COLO829 (cell line): Measurements from ENCODE around the gene GCGR.
A peak's percentile ranks its signal among the peaks of the same experiment; 100 is the strongest.

ENCODE experiments used
- DNase-seq: peaks from one replicate; pipeline ENCODE4 v3.0.0; 2012; ENCODE audit warnings: low spot score

GCGR gene

DNA sequence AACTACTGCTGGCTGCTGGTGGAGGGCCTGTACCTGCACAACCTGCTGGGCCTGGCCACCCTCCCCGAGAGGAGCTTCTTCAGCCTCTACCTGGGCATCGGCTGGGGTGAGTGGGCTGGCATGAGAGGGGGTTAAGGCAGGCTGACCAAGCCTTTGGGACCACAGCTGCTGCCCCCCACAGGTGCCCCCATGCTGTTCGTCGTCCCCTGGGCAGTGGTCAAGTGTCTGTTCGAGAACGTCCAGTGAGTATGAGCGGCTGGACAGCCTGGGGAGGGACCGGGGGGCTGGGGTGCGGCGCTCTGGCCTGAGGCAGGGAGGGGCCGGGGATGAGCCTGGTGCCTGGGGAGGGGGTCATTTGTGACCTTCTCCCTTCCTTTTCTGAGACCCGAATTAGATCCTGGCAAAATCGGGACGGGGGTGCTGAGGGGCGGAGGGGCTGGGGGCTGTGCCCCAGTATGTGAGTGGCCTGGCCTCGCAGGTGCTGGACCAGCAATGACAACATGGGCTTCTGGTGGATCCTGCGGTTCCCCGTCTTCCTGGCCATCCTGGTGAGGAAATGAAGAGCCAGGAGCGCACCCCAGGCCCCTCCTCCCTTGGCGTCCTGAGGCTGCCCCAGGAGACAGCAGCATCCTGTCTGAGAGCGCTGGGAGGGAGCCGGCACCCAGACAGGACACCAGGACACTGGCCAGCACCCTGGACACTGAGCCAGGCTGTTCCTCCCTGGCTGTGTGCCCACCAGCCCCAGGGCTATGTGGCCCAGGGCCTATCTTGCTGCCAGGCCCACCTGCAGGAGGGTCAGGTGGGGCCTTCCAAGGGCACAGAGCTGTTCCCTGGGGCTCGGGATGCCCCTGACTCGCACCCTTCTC, 8.0 kb downstream of the GCGR start:
- DNase-seq = no peak

DNA sequence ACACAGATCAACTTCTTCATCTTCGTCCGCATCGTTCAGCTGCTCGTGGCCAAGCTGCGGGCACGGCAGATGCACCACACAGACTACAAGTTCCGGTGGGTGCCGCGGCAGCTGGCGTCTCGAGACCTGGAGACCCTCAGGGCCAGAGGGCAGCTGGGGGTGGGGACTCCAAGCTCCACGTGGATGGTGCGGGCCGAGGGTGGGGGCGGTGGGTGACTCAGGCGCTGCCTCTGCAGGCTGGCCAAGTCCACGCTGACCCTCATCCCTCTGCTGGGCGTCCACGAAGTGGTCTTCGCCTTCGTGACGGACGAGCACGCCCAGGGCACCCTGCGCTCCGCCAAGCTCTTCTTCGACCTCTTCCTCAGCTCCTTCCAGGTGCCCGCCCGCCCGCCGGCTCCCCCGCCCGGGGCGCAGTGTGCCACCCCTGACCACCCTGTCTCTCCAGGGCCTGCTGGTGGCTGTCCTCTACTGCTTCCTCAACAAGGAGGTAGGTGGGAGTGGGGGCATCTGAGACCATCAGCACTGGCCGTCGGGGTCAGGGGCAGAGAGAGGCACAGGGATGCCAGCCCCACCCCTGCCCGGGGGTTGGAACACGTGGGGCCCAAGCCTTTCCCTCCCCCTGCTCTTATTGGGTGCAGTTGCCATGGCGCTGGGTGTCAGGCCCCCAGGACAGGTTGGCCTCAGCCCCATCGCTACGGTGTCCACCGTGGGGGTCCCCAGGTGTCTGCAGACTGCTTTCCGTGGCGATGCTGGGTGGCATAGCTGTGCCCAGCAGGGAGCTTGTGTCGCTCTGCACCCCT, 8.8 kb downstream of the GCGR start:
- no peak for DNase-seq

DNA sequence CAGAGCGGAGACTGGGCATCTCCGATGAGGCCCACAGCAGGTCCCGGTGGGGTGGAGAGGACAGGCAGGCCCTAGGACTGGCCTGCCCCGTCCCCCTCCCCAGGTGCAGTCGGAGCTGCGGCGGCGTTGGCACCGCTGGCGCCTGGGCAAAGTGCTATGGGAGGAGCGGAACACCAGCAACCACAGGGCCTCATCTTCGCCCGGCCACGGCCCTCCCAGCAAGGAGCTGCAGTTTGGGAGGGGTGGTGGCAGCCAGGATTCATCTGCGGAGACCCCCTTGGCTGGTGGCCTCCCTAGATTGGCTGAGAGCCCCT, 9.4 kb downstream of the GCGR start:
- no peak for DNase-seq

DNA sequence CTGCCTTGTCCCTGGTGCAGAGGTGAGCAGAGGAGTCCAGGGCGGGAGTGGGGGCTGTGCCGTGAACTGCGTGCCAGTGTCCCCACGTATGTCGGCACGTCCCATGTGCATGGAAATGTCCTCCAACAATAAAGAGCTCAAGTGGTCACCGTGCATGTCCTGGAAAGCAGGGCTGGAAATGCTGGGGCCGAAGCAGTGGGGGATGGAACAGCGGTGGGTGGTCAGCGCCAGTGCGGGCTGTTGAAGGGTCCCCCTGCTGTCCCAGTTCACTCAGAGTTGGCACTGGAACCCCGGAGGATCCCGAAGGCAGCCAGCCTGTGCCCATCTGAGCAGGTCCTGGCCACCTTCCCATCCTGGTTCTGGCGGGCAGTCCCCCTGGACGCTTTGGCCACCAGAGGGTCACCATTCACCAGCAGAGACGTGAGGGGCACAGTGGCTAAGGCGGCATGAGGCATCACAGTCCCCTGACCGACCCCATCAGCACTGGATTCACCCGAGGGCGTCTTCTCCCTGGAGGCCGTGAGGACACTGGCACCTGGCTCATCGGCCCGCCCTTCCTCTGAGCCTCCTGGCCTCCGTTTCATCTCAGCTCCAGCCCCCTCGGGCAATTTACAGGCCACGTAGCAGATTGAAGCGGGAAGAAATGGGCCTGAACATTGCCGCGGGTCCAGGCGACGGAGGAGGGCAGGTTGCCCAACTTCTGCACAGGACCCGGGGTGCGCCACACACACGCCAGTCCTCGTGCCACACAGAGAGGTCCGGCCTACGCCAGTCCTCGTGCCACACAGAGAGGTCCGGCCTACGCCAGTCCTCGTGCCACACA, 10.1 kb downstream of the GCGR start:
- DNase-seq = no peak

DNA sequence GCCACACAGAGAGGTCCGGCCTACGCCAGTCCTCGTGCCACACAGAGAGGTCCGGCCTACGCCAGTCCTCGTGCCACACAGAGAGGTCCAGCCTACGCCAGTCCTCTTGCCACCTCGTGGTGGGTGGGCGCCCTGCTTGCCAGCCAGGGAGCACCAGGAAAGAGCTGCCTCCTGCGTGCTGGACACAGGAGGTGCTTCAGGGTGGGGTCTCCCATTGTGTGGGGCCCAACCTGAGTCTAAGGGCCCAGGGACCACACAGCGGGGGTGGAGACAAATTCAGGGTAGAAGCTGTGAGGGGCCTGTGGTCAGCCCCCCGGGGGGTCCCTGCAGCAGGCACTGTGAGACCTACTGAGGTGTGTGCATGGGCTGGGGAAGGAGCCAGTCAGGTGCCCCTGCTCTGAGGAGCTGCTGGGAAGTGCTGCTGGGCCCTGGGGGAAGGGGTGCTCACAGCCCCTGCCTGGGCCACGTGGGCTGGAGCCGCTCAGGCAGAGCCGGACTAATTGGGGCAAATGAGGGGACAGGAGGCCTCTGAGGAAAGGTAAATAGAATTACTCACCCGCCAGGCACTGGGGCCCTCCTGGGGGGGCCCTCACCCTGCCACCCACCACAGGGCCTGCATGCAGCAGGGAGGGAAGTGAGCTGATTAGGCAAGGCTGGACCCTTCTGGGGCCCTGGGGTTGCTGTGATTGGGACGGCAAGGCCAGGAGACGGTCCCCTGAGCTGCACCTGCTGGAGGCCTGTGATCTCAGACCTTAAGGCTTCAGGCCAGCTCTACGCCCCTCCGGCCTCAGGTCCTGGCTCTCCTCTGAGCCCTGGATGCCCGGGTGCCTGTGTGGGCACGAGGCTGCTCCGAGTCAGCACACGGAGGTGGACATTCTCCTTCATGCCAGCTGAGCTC, 11.0 kb downstream of the GCGR start:
- no peak for DNase-seq

DNA sequence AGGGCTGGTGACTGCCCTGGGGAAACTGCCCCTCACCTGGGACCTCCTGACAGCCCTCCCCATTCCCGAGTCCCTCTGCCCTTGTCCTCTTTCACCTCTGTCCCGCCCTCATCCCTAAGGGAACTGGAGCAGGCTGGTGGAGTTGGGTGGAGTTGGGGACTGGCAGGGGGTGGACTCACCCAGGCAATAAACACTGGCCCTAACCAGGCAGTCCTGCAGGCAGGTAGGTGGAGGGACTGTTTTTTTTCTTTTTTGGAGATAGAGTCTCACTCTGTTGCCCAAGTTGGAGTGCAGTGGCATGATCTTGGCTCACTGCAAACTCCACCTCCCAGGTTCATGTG, 11.7 kb downstream of the GCGR start:
- no peak for DNase-seq

DNA sequence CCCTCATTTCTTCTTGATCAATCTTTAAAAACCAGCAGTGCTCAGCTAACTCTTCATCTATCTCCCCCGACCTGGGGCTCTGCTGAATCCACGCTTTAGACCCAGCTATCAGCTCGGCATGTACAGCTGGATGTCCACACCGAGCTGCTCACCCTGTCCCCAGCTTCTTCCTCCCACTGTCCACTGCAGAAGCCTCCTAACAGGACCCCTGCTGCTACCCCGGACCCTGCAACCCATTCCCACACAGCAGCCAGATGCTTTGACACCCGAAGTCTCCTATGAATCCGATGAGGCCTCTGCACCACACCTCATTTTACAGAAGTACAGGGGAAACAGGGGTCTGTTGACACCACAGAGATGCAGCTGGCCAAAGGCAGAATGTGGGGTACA, 13.8 kb downstream of the GCGR start:
- no peak for DNase-seq

DNA sequence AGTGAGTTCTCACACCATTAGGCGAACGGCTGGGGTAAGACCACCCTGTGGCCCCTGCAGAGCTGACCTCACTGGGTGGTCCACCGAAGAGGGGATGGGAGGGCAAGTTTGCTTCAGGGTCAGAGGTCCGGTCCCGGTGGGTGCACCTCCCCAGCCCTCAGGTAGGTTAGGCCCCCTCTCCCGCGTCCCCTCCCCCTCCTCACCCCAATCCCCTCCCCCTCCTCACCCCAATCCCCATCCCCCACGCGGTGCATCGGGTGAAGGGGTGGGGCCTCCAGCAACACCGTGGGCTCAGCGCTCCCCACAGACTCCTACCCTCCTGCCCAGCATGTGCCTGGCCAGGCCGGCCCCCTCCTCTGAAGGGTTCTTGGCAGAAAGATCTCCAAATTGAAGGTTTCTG, 15.8 kb downstream of the GCGR start:
- DNase-seq = no peak

DNA sequence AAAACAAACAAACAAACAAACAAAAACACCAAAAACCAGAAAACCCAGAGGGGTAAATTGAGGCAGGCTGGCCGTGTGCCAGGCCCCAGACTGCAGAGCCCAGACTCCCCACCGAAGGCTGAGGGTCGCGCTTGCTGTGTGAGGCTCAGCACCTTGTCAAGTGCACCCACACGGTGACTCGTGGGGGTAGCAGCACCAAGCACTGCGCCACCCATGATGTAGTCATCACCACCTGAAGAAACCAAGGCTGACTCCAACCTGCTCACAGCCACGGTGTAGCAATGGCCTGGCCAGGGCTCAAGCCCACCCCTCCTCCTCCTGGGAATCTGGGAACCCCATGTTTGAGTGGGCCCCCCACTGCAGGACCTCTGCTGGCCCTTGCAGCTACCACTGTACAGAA, 17.2 kb downstream of the GCGR start:
- no peak for DNase-seq

DNA sequence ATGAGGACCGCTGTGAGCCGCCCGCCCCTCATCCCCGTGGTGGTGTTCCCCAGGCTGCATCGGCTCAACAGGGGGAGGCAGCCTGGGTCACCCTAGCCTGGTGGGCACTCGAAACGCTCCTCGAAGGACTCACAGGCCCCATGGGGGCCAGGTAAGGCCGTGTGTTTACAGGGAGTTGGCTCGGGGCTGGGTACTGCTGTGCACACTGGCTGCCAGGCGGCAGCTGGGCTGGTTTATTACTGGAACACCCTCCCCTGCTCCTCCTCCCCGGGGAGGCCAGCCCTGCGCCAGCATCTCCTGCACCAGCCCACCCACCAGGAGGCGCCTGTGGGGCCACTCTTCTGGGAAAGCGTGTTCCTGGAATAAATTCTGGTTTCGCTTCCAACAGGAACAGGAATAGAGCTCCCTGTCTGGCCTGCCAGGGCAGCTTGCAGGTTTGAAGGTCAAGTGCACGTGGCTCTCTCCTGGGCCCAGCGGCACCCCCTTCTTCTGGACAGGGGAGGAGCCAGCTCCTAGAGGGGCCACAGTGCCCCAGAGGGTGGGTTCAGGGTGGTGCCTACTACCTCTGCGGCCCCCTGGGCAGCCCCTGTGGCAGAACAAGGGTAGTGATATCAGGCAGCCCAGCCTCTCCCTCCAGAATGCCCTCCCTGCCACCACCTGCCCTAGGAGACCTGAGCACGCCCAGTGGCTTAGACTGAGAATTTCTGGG, 17.8 kb downstream of the GCGR start:
- peak; percentile 53 for DNase-seq

DNA sequence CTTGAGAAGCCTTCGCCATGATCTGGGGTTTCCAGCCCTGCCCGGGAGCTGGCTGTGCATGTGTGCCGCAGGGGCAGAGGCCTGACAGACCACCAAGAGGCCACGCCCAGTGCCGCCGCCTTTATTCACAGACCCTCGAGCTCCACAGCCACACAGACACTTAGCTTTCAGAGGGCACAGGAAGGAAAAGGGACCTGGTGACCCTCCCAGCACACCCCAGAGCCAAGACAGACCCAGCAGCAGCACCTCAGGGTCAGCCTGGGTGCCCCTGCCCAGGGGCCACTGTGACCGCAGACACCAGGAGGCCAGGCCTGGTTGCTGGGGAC, 18.3 kb downstream of the GCGR start:
- no peak for DNase-seq

DNA sequence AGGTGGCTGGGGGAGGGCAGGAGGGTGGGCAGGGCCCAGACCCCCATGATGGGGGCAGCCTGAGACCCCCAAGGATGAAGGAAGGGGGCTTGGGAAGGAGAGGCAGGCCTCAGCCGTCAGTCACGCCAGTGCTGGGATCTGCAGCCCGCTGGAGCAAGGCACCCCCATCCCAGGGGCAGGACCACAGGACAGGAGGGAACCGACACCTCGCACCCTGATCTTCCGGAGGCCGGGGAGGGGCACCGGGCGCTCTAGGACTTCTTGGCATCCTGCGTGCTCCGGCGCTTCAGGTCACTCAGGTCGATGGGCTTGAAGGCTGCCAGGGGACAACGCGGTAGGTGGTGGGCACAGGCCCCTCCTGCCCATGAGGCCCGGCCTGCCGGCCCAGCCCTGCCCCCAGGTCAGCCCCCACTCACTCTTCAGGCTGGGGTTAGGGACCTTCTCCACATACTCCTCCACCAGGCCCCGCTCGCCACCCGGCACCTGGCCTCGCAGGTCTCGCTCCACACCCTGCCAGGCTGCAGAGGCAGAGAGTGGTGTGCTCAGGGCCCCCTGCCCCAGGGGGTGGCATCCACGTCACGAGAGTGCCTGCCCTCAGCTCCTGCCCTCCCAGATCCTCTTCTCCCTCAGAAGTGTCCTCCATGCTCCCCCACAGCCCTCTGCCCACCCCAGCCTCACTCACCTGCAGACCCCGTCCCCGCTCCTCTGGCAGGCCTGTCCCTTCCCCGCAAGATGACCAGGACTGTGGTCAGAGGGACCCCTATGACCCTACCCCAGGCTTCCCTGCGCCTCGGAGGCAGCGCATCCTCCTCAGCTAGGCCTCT, 19.3 kb downstream of the GCGR start:
- no peak for DNase-seq

DNA sequence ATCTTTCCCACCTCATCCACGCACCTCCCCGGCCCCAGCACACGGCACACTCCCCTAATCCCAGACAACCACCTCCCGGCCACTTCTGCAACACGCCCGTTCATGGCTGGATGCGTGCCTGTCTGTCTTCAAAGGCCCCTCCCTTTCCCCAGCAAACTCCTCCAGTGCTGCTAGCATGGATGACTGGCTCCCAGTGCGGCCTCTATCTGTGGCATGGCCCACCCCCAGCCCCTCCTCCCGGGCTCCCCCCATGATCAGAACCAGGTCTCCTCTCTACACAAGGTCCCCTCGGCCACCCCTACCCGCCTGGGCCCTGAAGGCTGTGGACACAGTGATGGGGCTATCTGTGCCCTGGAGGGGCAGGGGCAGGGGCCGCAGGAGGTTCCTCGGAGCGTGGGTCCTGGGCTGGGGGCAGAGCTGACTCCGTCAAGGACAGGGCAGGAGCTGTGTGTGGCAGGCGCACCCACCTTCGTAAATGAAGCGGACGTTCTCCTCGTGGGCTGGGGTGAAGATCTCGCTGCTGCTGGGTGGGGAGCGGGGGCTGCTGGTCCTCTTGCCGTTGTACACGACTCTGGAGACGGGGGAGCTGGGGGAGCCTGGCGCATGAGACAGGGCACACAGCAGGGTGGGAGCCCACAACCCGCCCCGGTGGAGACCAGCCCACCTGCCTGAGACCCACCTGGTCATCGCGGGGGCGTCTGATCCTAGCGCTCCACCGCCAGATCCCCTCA, 20.0 kb downstream of the GCGR start:
- no peak for DNase-seq

DNA sequence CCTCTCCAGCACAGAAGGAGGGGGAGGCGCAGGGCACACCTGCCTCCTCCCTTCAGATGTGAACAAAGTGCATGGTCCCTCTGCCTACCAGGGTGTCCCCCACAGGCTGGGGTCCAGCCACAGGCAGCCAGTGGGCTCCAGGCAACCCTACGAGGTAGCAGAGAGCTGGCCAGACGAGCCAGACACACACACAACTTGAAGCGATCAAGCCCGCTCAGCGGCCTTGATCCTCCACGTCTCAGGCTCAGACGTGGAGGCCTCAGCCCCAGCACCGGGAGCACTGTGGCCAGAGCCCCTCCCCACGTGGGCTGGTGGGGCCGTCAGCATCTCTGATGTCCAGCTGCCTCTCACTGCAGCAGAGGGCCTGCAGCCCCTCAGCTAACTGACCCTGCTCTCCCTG, 20.6 kb downstream of the GCGR start:
- DNase-seq = no peak

DNA sequence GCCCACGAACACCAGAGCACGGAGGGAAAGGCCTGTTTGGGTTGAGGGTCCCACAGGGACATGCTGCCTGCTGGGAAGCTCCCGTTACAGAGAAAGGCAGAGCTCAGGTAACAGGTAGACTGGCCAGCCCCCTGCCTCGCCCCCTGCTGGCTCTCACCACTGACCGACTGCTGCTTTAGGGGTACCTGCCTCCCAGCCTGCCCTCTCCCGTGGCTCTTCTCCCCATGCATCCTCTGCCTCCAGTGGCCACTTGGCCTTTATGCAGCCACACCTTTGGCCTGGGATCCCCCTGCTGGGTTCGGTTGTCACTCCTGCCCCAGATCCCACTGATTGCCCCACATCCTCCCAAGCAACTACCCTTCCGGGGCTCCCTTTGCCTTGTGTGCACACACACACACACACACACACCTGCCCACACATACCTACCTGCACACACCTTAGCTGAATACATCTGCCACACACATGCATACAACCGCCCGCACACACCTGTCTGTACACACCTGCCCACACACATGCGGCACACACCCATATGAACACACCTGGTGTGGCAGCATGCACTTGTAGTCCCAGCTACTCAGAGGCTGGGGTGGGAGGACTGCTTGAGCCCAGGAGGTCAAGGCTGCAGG, 22.0 kb downstream of the GCGR start:
- no peak for DNase-seq

DNA sequence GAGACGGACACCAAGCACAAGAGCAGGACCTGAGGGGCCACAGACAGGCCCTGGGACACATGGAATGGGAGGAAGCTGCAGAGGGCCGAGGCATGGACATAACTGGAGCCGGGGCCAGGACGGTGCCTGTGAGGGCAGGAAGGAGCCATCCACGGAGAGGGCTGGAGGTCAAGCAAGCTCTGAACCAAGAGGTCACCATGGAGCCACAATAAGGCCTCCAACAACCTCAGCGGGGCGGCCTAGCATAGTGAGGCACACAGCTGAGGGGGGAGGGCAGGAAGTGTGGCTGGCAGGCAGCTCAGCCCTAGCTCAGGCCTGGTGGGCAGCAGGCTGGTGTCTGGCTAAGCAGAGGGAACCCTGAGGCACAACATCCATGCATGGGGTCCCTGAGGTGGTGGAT, 24.7 kb downstream of the GCGR start:
- no peak for DNase-seq

DNA sequence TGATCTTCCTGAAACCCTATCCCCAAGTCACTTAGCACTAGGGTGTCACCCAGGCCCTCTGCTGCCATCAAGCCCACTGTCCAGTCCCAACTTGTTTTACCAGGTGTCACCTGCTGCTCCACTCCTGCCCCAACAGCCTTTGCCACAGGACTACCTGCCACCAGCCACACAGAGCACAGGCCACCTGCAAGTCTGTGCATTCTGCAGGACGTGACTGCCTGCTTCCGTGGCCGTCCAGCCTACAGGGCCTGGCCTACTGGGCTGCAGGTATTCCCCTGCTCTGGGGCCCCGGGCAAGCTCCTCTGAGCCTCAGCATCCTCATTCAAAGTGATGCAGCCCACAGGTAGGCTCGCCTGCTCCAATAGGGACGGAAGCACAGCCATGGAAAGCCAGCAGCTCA, 25.9 kb downstream of the GCGR start:
- no peak for DNase-seq

DNA sequence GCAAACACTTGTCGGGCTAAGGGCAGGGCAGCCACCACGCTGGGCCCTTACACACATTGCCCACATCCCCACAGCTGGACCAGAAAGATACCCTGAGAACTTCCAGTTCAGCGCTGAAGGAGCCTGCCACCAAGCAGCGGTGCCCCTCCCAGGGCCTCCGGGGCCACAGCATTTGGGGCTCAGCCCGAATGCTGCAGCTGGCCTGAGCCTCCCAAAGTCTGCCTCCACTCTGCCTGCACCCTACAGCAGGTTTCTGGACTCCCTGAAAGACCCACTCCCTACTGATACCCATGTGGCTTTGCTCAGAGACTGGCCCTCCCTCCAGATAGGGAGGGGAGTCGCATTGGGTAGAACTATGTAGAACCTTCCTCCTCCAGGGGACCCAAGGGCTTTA, 27.6 kb downstream of the GCGR start:
- no peak for DNase-seq

DNA sequence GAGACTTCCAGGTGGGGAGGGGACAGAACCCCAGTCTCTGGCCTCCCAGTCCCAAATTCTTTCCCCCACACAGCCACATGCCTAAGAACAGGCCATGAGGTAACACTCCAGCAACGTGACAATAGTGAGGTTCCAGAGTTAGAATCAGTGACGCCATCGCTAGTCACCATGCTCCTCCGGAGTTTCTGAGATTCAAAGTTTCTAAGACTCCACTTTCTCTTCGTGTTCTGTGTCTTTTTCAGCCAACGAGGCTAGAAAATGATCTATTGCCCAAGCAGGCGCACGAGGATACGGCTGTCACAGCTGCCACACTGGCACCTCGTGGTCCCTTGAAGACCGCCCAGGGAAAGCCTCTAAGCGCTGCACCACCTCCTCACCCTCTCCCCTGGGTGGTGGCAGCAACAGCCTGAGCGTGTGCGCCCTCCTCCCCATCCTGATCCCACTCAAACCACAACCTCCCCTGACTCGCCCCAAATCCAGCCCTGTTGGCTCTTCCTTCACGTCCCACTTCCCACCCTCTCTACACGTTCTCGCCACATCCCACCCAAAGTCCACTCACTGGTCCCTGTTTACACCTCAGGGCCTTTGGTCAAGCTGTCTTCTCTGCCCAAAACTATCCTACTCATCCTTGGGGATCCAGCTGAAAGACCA, 28.1 kb downstream of the GCGR start:
- no peak for DNase-seq
